HUES6 (cell line): ENCODE measurements around the gene FRMPD4.
"Not testable (repeated sequence)": the region's sequence is repeated elsewhere in the genome, so short reads cannot be mapped to it uniquely, and the experiment has no call there.

Source experiments
- H3K27ac ChIP-seq: 2 replicates; pipeline ENCODE4 v1.7.0; 2013; ENCODE audit warnings: low read depth, mild to moderate bottlenecking, low read length, inconsistent platforms
- H3K27me3 ChIP-seq: 2 replicates; pipeline ENCODE4 v1.6.1; 2013; ENCODE audit warnings: low read length; ENCODE audit not compliant: control insufficient read depth, insufficient read depth
- H3K36me3 ChIP-seq: 2 replicates; pipeline ENCODE4 v1.6.1; 2013; ENCODE audit warnings: low read length; ENCODE audit not compliant: control insufficient read depth, insufficient read depth
- H3K4me1 ChIP-seq: 2 replicates; pipeline ENCODE4 v1.6.1; 2013; ENCODE audit warnings: low read length; ENCODE audit not compliant: control insufficient read depth, insufficient read depth
- H3K4me3 ChIP-seq: 2 replicates; pipeline ENCODE4 v1.5.1; 2013; ENCODE audit warnings: low read depth, low read length
- H3K9ac ChIP-seq: one replicate; pipeline ENCODE4 v1.6.1; 2013; ENCODE audit warnings: mild to moderate bottlenecking, low read length
- H3K9me3 ChIP-seq: 2 replicates; pipeline ENCODE4 v1.6.1; 2013; ENCODE audit warnings: low read depth, low read length; ENCODE audit not compliant: control insufficient read depth, insufficient read depth

Gene FRMPD4

DNA sequence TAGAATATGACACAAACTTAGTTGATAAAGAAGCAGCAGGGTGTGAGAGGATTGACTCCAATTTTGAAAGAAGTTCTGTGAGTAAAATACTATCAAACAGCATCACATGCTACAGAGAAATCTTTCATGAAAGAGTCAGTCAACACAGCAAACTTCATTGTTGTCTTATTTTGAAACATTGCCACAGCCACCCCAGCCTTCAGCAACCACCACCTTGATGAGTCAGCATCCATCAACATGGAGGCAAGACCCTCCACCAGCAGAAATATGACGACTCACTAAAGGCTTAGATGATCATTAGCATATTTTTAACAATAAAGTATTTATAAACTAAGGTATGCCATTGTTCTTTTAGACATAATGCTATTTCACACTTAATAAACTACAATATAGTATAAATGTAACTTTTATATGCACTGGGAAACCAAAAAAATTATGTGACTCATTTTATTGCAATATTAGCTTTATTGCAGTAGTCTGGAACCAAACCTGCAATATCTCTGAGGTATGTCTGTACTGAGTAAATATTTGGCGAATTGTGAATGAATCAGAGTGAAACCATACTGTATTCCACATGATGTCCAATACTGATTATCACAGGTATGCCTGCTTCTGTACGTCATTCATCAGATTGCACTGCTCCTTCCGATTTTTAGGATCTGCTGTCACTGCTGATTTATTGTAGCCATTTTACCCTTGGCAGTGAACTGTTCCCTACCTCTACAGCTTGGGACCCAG lies 11.6 kb downstream of the FRMPD4 start:
- Histone ChIP-seq H3K27ac (no peak overlapping the region), H3K27me3 (no peaks in the 10 kb centered on the region; the same call in 1 of the 2 replicates), H3K9me3 (no peaks in the 10 kb centered on the region), H3K4me3 (no peak overlapping the region), H3K36me3 (no peaks in the 10 kb centered on the region), H3K9ac (no peak overlapping the region), H3K4me1 (no peaks in the 10 kb centered on the region)

DNA sequence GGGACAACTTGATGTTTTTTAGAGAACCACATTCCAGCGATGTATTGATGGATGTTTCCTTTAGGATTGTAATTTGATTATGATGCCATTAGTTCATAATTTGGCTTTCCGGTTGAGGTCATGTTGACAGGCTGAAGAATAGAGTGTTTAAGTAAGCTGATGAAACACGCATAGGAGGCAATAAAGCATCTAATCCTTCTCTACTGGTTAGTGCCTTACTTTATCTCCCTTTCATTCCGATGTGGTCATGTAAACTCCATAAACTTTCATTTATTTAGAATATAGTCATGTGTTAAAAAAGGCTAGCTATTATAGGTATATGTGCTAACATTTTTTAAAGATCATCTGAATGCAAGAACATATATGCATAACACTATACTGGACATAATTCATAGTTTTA lies 15.0 kb downstream of the FRMPD4 start:
- Histone ChIP-seq H3K27ac (no peak overlapping the region), H3K4me3 (no peak overlapping the region), H3K27me3 (no peaks in the 10 kb centered on the region), H3K9ac (no peak overlapping the region), H3K36me3 (no peaks in the 10 kb centered on the region), H3K4me1 (no peaks in the 10 kb centered on the region), H3K9me3 (no peaks in the 10 kb centered on the region)

DNA sequence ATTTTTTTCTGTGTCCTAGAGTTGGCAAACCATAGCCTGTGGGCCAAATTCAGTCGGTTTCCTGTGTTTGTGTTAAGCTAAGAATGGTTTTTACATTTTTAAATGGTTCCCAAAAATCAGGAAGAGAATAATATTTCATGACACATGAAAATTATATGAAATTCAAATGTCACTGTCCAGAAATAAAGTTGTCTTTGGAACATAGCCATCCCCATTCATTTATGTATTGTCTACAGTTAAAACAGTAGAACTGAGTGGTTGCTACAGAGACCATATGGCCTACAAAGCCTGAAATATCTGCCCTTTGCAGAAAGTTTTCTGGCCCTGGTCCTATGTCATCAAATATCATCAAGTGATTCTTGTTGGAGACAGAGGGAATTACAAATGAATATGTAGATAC lies 15.5 kb downstream of the FRMPD4 start:
- Histone ChIP-seq H3K36me3 (no peaks in the 10 kb centered on the region), H3K27ac (no peak overlapping the region), H3K4me1 (no peaks in the 10 kb centered on the region), H3K4me3 (no peak overlapping the region), H3K9me3 (no peaks in the 10 kb centered on the region), H3K27me3 (no peaks in the 10 kb centered on the region), H3K9ac (no peak overlapping the region)

DNA sequence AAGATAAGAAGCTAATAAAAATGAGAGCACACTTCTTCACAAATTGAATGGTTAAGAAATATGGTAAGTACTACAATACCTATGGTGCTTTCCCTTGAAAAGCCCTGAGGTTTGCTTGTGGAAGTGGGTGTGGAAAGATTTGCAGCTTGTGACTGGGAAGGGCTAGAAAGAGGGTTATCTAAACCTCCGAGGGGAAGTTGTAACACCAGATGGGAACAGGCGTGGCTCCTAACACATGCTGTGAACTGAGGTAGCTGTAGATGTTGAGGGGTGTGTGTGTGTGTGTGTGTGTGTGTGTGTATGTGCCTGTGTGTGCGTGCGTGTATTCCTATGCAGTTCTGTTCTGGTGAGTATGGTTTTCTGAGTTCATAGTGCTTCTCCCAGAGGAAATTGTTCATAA lies 21.5 kb downstream of the FRMPD4 start:
- no peaks in the 10 kb centered on the region for H3K36me3 ChIP-seq
- no peaks in the 10 kb centered on the region for H3K9me3 ChIP-seq
- H3K4me1 ChIP-seq = peaks cover 6% of the 10 kb centered on the region
- H3K9ac ChIP-seq = no peak overlapping the region
- no peaks in the 10 kb centered on the region; the same call in 1 of the 2 replicates for H3K27me3 ChIP-seq
- H3K4me3 ChIP-seq = no peak overlapping the region
- H3K27ac ChIP-seq = no peak overlapping the region

DNA sequence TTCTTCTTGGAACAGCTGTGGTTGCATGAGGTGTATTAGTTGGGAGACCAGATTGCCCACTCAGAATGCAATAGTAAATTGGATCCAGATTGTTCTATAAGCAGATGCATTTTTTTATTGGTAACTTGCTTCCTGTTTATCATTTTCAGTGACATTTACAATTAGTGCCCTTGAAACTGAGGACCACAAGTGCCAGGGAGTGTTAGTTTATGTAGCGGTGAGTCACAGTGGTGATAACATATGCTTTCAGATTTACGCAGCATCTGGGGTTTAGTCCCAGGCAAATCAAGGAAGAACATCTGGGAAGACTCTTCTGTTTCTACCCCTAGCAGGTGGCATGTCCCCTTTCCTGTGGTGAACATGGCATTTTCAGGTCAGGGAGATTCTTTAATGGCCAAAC lies 24.1 kb downstream of the FRMPD4 start:
- Histone ChIP-seq H3K9ac (no peak overlapping the region), H3K27ac (no peak overlapping the region), H3K9me3 (no peaks in the 10 kb centered on the region), H3K36me3 (no peaks in the 10 kb centered on the region), H3K4me1 (peaks cover 6% of the 10 kb centered on the region), H3K27me3 (no peaks in the 10 kb centered on the region; the same call in 1 of the 2 replicates), H3K4me3 (no peak overlapping the region)

DNA sequence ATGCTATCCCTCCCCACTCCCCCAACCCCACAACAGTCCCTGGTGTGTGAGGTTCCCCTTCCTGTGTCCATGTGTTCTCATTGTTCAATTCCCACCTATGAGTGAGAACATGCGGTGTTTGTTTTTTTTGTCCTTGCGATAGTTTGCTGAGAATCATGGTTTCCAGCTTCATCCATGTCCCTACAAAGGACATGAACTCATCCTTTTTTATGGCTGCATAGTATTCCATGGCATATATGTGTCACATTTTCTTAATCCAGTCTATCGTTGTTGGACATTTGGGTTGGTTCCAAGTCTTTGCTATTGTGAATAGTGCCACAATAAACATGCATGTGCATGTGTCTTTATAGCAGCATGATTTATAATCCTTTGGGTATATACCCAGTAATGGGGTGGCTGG lies 25.9 kb downstream of the FRMPD4 start:
- not testable (repeated sequence) for H3K9me3 ChIP-seq, H3K36me3 ChIP-seq, H3K27me3 ChIP-seq, H3K9ac ChIP-seq, H3K27ac ChIP-seq, H3K4me3 ChIP-seq, H3K4me1 ChIP-seq

DNA sequence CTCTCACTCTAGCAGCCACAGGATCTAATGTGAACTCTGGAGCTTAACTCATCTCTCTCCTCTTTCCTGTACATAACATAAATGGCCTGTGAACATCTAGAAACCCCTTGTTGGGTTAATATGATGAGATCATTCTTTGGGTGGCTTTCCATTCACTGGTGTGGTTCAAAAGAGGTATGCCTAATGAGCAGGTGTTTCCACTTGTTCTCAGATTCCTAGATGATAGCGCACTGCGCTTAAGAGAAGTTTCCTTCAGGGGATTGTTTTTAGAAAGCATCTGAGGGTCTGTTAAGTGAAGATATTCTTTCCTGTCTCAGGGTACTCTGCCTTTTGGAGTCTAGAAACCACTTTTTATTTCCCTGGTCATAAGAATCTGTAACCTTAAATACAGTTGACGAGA lies 32.5 kb downstream of the FRMPD4 start:
- Histone ChIP-seq H3K9ac (no peak overlapping the region), H3K27ac (no peak overlapping the region), H3K4me3 (no peak overlapping the region), H3K9me3 (no peaks in the 10 kb centered on the region), H3K27me3 (no peaks in the 10 kb centered on the region; the same call in 1 of the 2 replicates), H3K4me1 (peaks cover 13% of the 10 kb centered on the region), H3K36me3 (no peaks in the 10 kb centered on the region)

DNA sequence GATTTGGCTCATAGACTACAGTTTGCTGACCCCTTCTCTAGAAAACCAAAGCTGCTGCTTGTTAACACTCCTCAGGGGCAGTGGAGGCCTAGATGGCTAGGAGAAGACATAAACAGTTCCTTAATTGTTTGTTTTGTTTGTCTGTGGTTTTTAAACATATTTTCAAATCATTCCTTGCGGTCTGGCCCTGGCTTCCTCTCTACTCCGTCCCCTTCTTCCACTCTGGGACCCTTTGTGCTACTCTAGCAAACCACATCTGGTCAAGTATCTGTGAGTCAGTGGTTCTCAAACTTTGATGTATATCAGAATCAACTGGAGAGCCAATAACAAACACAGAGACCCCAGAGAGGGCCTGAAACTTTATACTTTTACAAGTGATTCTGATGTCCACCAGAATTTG lies 36.1 kb downstream of the FRMPD4 start:
- Histone ChIP-seq H3K27ac (no peak overlapping the region), H3K4me3 (no peak overlapping the region), H3K36me3 (no peaks in the 10 kb centered on the region), H3K4me1 (peaks cover 17% of the 10 kb centered on the region), H3K27me3 (no peaks in the 10 kb centered on the region; the same call in 1 of the 2 replicates), H3K9ac (no peak overlapping the region), H3K9me3 (no peaks in the 10 kb centered on the region)

DNA sequence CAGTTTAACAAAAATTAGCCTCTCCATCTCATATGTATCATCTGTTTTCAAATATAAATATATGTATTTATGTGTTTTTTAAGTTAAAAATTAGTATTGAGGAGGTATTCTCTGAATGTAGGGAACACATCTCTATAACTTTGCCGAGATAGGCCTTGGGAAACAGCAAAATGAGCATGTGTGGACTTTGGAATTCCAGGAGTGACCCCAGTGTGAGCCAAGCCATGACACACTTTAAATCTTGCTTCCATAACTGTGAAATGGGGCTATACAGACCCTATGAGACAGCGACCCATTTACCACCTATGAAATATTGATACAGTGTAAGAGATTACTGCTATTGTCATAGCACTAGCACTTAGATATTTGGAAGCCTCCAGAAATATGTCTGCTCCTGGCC lies 58.8 kb downstream of the FRMPD4 start:
- no peaks in the 10 kb centered on the region for H3K36me3 ChIP-seq
- no peaks in the 10 kb centered on the region; the same call in 1 of the 2 replicates for H3K27me3 ChIP-seq
- H3K4me1 ChIP-seq = peaks cover 6% of the 10 kb centered on the region; the same call in 1 of the 2 replicates
- H3K4me3 ChIP-seq = no peak overlapping the region
- H3K27ac ChIP-seq = no peak overlapping the region
- no peaks in the 10 kb centered on the region for H3K9me3 ChIP-seq
- H3K9ac ChIP-seq = no peak overlapping the region

DNA sequence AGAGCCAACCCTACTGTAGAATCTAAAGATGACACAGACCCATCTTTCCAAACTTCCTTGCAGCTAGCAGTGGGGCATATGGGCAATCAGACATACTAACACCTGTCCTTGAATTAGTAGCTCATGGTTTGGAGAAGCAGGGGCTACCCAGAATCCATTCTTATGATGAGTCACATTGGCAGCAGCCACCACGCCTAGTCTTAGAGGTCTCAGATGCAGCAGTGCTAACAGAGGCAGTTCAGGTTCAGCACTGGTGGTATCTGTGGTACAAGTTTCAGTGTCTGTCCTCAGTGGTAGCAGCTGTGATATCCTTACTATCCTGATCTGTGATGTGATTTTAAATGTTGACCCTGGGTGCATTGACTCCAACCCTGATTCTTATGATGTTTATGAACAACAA lies 68.1 kb downstream of the FRMPD4 start:
- no peak overlapping the region for H3K27ac ChIP-seq
- H3K4me1 ChIP-seq = no peaks in the 10 kb centered on the region; the same call in 1 of the 2 replicates
- H3K27me3 ChIP-seq = no peaks in the 10 kb centered on the region; the same call in 1 of the 2 replicates
- H3K9ac ChIP-seq = no peak overlapping the region
- no peaks in the 10 kb centered on the region for H3K36me3 ChIP-seq
- H3K9me3 ChIP-seq = no peaks in the 10 kb centered on the region
- H3K4me3 ChIP-seq = no peak overlapping the region

DNA sequence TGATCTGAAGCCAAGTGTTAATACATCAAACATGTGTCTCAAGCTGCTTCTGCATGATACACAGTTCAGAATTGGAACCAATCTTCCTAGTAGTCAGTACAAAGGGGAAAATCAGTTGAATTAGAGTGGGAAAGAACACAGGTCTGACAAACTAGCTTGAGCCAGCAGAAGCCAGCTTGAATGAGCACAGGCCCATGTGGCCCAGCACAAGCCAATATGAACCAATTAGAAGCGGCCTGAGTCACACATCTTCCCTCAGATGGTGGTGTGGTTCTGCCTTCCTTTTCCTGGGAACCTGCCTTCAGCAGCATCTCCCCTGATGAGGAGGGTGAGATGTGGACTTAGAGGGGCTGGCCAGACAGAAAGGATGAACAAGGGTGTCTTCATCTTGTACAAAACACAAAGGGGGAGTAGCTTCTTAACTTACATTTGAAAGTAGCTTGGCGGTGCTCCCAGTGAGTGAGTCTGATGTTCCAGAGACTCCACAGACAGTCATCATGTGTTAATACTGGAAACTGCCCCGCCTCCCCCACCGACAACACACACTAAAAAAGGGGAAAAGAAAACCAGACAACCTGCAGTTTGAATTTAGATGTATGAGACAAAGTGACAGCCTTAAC lies 72.0 kb downstream of the FRMPD4 start:
- no peaks in the 10 kb centered on the region; the same call in 1 of the 2 replicates for H3K27me3 ChIP-seq
- no peak overlapping the region for H3K9ac ChIP-seq
- H3K36me3 ChIP-seq = no peaks in the 10 kb centered on the region
- no peak overlapping the region for H3K27ac ChIP-seq
- H3K9me3 ChIP-seq = no peaks in the 10 kb centered on the region
- H3K4me1 ChIP-seq = no peaks in the 10 kb centered on the region
- H3K4me3 ChIP-seq = no peak overlapping the region
